Measurements from ENCODE around the gene HMX1.

Gene HMX1

DNA sequence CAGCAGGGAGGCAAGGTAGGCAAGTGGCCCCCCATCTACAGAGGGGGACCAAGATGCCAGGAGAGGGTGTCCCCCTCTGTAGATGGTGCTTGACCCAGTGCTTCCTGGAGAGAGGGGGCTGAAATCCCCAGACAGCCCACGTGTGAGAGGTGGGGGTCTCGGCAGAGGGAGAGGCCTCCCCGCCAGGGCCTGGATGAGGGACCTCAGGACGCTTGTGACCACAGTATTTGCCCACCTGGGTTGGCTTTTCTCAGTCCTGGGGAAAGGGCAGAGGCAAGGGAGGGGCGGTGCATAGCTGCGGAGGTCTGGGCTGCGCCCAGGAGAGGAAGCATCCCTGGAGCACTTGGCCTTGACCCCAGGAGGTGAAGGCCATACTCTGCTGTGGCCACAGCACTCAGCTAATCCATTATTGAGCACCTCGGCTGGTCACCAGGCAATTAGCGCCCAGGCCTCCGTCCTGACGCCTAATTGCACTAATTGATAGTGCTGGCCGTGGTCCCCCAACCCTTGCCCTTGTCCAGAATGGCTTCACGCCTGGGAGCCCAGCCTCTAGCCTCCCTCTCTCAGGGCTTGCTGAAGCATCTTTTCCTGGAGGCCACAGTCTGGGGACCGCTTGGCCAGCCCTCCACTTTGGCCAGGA lies 30.7 kb downstream of the HMX1 start:
- no peak for DNase-seq (ENCODE audit: low spot score)

- no peak for DNase-seq (ENCODE audit: low spot score)
Measured at GRCh38 chr4:8840006-8840793, 31.4 kb downstream of the HMX1 start.

GRCh38 chr4:8838961-8839431 lies 32.6 kb downstream of the HMX1 start:
- DNase-seq (ENCODE audit: low spot score): no peak

DNA sequence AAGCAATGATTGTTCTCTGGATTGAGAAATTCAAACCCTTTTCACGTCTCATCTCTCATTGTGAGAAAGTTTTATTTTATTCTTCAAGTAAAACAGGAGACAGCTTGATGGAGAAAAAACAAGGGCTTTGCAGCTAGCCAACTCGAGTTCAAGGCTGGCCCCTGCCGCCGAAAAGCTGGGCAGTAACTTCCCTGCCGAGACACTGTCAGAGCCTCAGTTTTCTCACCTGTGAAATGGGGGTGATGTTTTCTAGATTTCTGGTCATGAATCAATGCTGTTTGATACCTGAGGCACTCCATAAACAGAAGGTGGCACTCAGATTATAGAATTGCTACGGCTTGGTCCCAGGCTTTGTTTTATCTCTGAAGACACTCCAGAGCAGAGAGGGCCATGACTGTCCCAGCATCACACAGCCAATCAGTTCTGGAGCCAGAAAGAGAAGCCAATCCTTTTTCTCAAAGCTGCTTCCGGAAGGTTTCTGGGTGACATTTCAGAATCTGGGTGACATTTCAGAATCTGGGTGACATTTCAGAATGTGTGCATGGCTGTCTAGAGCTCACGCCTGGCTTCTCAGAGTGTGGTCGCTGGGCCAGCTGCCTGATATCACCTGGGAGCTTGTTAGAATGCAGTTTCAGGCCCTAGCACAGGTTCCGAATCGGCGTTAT lies 33.2 kb downstream of the HMX1 start:
- DNase-seq (ENCODE audit: low spot score): no peak

- DNase-seq (ENCODE audit: low spot score): peak; percentile 64
Measured at GRCh38 chr4:8837181-8837841, 34.3 kb downstream of the HMX1 start.

DNA sequence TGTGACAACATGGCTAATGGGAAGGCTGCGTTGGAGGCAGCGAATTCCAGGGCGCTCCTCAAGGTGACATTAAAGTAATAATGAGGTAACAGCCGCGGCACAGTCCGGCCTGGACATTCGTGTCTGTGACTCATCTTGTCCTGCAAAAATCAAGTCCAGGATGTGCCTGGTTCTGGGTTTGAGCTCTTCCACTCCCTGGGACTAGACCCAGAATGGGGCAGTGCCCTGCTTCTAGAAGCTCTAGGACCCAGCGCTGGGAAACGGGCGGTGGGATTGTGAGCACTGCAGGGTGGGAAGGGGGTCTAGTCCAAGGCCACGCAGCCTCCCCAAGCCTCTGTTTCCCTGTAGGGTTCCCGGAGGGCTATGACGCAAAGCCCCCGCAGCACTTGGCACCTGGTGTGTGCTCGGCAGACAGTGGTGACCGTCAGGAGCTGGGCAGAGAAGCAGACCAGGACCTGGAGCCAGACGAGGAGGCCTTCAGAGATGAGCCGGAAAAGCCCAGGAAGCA lies 34.9 kb downstream of the HMX1 start:
- no peak for DNase-seq (ENCODE audit: low spot score)

- no peak for DNase-seq (ENCODE audit: low spot score)
Measured at GRCh38 chr4:8835521-8836365, 35.9 kb downstream of the HMX1 start.

GRCh38 chr4:8834681-8835220 lies 36.9 kb downstream of the HMX1 start:
- no peak for DNase-seq (ENCODE audit: low spot score)

GRCh38 chr4:8832113-8832915 lies 39.3 kb downstream of the HMX1 start:
- DNase-seq (ENCODE audit: low spot score): no peak

GRCh38 chr4:8831221-8832112 lies 40.2 kb downstream of the HMX1 start:
- no peak for DNase-seq (ENCODE audit: low spot score)

GRCh38 chr4:8830611-8831200 lies 40.9 kb downstream of the HMX1 start:
- DNase-seq (ENCODE audit: low spot score): no peak

DNA sequence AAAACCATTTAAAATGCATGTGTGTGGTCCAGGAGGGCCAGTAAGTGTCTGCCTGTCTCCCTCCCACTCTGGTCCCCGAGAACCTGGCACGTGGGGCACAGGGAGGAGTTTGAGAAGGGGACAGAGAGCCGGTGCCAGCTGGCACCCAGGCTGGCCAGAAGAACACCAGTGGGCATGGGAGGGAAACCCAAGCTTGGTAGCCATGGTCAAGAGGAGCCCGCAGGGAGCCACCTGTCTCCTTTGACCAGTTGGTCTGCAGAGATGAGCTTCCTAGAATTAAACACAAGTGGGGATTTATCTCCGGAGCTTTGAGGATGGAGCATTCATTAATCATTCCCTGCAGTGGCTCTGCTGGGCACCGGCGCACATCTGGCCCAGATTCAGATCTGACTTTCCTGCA lies 41.6 kb downstream of the HMX1 start:
- no peak for DNase-seq (ENCODE audit: low spot score)

DNA sequence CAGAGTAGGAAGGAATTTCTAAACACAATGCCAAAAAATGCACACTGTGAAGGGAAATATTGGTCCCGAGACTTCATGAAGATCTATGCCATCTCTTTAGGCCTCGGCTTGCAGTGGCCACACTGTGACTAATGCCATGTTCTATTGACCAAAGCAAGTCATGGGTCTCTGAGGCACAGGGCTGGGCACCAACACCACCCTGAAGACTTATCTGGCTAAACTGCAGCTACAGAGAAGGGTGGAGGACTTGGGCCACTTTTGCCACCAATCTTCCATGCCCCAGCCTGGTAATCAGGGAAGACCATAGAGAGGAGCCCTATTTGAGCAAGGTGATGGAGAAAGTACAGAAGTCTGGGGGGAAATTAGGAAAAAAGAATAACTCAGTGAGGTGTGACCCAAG lies 42.1 kb downstream of the HMX1 start:
- DNase-seq (ENCODE audit: low spot score): no peak

- DNase-seq (ENCODE audit: low spot score): no peak
Measured at GRCh38 chr4:8828869-8829268, 42.8 kb downstream of the HMX1 start.

GRCh38 chr4:8821151-8821950 lies 50.3 kb downstream of the HMX1 start:
- peak; percentile 9 for DNase-seq (ENCODE audit: low spot score)

- DNase-seq (ENCODE audit: low spot score): peak; percentile 6
Measured at GRCh38 chr4:8820178-8821102, 51.2 kb downstream of the HMX1 start.
